ENCODE data around the gene SLC19A1. TPM values are rescaled to one million over a fixed set of nuclear protein-coding genes. Genes with fewer than 3 reads are reported as not detected.

The SLC19A1 gene
- total RNA-seq, 1 donor from 2014 or later = 11.0 TPM

DNA sequence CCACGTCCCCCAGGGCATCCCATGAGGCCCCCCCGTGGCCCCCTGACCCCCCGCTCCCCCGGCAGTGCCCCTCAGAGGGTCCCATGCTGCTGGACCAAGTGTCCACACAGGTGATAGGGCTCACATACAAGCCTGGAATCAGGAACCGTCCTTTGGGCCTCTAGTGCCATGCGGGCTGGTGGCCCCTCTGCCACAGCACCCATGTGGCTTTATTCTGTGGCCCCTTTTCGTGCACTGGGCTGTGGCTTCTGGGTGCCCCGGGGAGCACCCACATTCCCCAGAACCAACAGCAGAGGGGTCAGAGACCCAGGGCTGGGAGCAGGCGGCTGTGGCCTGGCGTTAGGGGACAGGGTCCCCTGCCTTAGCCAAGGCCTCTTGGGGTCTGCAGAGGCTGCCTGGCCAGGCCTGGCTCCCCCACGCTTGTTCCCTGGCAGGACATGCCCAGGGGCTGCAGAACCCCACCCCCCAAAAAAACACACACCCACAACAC is 31.7 kb downstream of the SLC19A1 start:
- DNase-seq (ENCODE audit: extremely low spot score, unreplicated experiment) = no peak
- Mint-ChIP-seq H3K27me3 (ENCODE audit: unreplicated experiment) (no peaks in the 10 kb centered on the region), H3K4me3 (ENCODE audit: unreplicated experiment) (no peak overlapping the region), H3K4me1 (ENCODE audit: unreplicated experiment) (no peaks in the 10 kb centered on the region), H3K9me3 (ENCODE audit: unreplicated experiment) (no peaks in the 10 kb centered on the region), H3K36me3 (ENCODE audit: unreplicated experiment) (peaks cover 6% of the 10 kb centered on the region), H3K27ac (ENCODE audit: unreplicated experiment) (no peak overlapping the region)
- TF ChIP-seq CTCF (IDR thresholded peaks at IDR 0.05) = no peak

GRCh38 chr21:45509566-45510465 is 32.4 kb downstream of the SLC19A1 start:
- H3K4me1 Mint-ChIP-seq (ENCODE audit: unreplicated experiment) = no peaks in the 10 kb centered on the region
- no peak for DNase-seq (ENCODE audit: extremely low spot score, unreplicated experiment)
- no peak for TF ChIP-seq CTCF (IDR thresholded peaks at IDR 0.05)

GRCh38 chr21:45508607-45509565 is 33.4 kb downstream of the SLC19A1 start:
- H3K4me1 Mint-ChIP-seq (ENCODE audit: unreplicated experiment) = no peaks in the 10 kb centered on the region
- no peak overlapping the region for H3K4me3 Mint-ChIP-seq (ENCODE audit: unreplicated experiment)
- no peak for TF ChIP-seq CTCF (IDR thresholded peaks at IDR 0.05)
- H3K36me3 Mint-ChIP-seq (ENCODE audit: unreplicated experiment) = peaks cover 6% of the 10 kb centered on the region
- no peak overlapping the region for H3K27ac Mint-ChIP-seq (ENCODE audit: unreplicated experiment)
- H3K27me3 Mint-ChIP-seq (ENCODE audit: unreplicated experiment) = no peaks in the 10 kb centered on the region
- no peaks in the 10 kb centered on the region for H3K9me3 Mint-ChIP-seq (ENCODE audit: unreplicated experiment)
- DNase-seq (ENCODE audit: extremely low spot score, unreplicated experiment) = no peak

More at GRCh38 chr21:45509566-45510465, 32.4 kb downstream of the SLC19A1 start:
- H3K27ac Mint-ChIP-seq (ENCODE audit: unreplicated experiment) = no peak overlapping the region
- H3K27me3 Mint-ChIP-seq (ENCODE audit: unreplicated experiment) = no peaks in the 10 kb centered on the region
- no peak overlapping the region for H3K4me3 Mint-ChIP-seq (ENCODE audit: unreplicated experiment)
- peaks cover 6% of the 10 kb centered on the region for H3K36me3 Mint-ChIP-seq (ENCODE audit: unreplicated experiment)
- no peaks in the 10 kb centered on the region for H3K9me3 Mint-ChIP-seq (ENCODE audit: unreplicated experiment)

- Mint-ChIP-seq H3K4me3 (ENCODE audit: unreplicated experiment) (no peak overlapping the region), H3K4me1 (ENCODE audit: unreplicated experiment) (no peaks in the 10 kb centered on the region), H3K9me3 (ENCODE audit: unreplicated experiment) (no peaks in the 10 kb centered on the region), H3K36me3 (ENCODE audit: unreplicated experiment) (peaks cover 6% of the 10 kb centered on the region), H3K27me3 (ENCODE audit: unreplicated experiment) (no peaks in the 10 kb centered on the region), H3K27ac (ENCODE audit: unreplicated experiment) (no peak overlapping the region)
- TF ChIP-seq CTCF (IDR thresholded peaks at IDR 0.05) = no peak
- no peak for DNase-seq (ENCODE audit: extremely low spot score, unreplicated experiment)
Observed at GRCh38 chr21:45507888-45508508, 34.2 kb downstream of the SLC19A1 start.
